K562 (cell line): ENCODE data around the gene PGAP3. TPM values are rescaled to one million over a fixed set of nuclear protein-coding genes. Genes with fewer than 3 reads are reported as not detected.

Experiments used
- ATAC-seq: fragments of 200-7000 bp; cut with Tn5 transposase; 3 replicates; pipeline ENCODE4 v1.9.1; 2020; ENCODE audit warnings: moderate library complexity
- BruUV-seq: library from RNA; stranded (reverse); fragments of 400-500 nt; replicated peaks from 2 replicates; lab custom pipeline; 2021; lab: Mats Ljungman, UMichigan
- CTCF ChIA-PET: fragments of 300-600 bp; formaldehyde crosslinking; extraction: SDS; loops from one replicate; lab custom pipeline; 2021; ENCODE audit warnings: low intra/inter-chr PET ratio; lab: Yijun Ruan, JAX
- POLR2A ChIA-PET: fragments of 300-600, 350-650 bp; sonication (Branson Sonifier 250); formaldehyde crosslinking; extraction: SDS; loops from one replicate; lab custom pipeline; 2021; ENCODE audit warnings: antibody characterized with exemption, inconsistent platforms; lab: Yijun Ruan, JAX
- DNase-seq, 4 experiments: peaks; one replicate each; pipeline versions ENCODE4 v3.0.0 to v3.0.0-alpha.2; 2011 to 2018; ENCODE audit warnings: low spot score in 3 of 4, mixed read lengths in 3 of 4; ENCODE audit errors: extremely low read depth in 1 of 4
- FAIRE-seq: peaks from 2 replicates; lab custom pipeline; 2011; peaks lifted over from hg19 to GRCh38; lab: Jason Lieb, UNC
- H2AFZ ChIP-seq: 2 replicates; pipeline ENCODE4 v1.6.0; 2011; ENCODE audit warnings: low read depth, low read length, control low read depth, inconsistent platforms
- H3K27ac ChIP-seq: fragments of 200-600 bp; 3 replicates; pipeline ENCODE4 v1.8.0; 2011; ENCODE audit warnings: low read depth, mild to moderate bottlenecking, control low read depth, inconsistent platforms, low read length, moderate library complexity, mixed read lengths; ENCODE audit errors: extremely low read depth
- H3K27me3 ChIP-seq, 2 experiments: fragments of 300-600 bp in 1 of 2; 2 replicates in 1 of 2; 3 replicates in 1 of 2; pipeline versions ENCODE4 v1.6.0 to v1.8.0; 2011; ENCODE audit warnings: inconsistent platforms in 2 of 2, low read length in 2 of 2, mild to moderate bottlenecking in 1 of 2, mixed read lengths in 1 of 2, moderate library complexity in 1 of 2; ENCODE audit not compliant: control insufficient read depth in 2 of 2, insufficient read depth in 2 of 2
- H3K36me3 ChIP-seq: fragments of 300-600 bp; 3 replicates; pipeline ENCODE4 v1.8.0; 2011; ENCODE audit warnings: mild to moderate bottlenecking, low read length, inconsistent platforms; ENCODE audit not compliant: control insufficient read depth, insufficient read depth
- H3K4me1 ChIP-seq, 2 experiments: fragments of 200-600 bp in 1 of 2; replicated peaks in 1 of 2; 2 replicates in 1 of 2; 3 replicates in 1 of 2; pipeline versions ENCODE4 v1.5.1 to v1.8.0; 2011; ENCODE audit warnings: inconsistent platforms in 2 of 2, low read length in 2 of 2, mild to moderate bottlenecking in 1 of 2, mixed read lengths in 1 of 2, moderate library complexity in 1 of 2; ENCODE audit not compliant: control insufficient read depth in 2 of 2, insufficient read depth in 2 of 2
- H3K4me2 ChIP-seq: 2 replicates; pipeline ENCODE4 v1.6.1; 2011; ENCODE audit warnings: low read length, control low read depth, inconsistent platforms, mixed read lengths; ENCODE audit not compliant: insufficient read depth
- H3K4me3 ChIP-seq: fragments of 200-600 bp; sonication (generic), shearing (Covaris generic); 2 replicates; pipeline ENCODE4 v1.5.1; 2016; ENCODE audit warnings: control low read depth, inconsistent platforms
- H3K79me2 ChIP-seq: fragments of 200-600 bp; 3 replicates; pipeline ENCODE4 v1.8.0; 2011; ENCODE audit warnings: low read length, inconsistent platforms; ENCODE audit not compliant: control insufficient read depth, insufficient read depth
- H3K9ac ChIP-seq, 2 experiments: 2 replicates each; pipeline versions ENCODE4 v1.6.0 to v1.6.1; 2011; ENCODE audit warnings: low read depth in 2 of 2, low read length in 2 of 2, control low read depth in 1 of 2, inconsistent platforms in 1 of 2, mild to moderate bottlenecking in 1 of 2, mixed read lengths in 1 of 2; ENCODE audit not compliant: insufficient read depth in 1 of 2
- H3K9me1 ChIP-seq: one replicate; pipeline ENCODE4 v1.6.0; 2011; ENCODE audit warnings: inconsistent platforms, mild to moderate bottlenecking, low read length, moderate library complexity; ENCODE audit not compliant: control insufficient read depth, insufficient read depth
- H3K9me3 ChIP-seq: replicated peaks from 2 replicates; pipeline ENCODE4 v1.5.1; 2011; ENCODE audit warnings: low read depth, low read length, inconsistent platforms; ENCODE audit not compliant: control insufficient read depth, insufficient read depth
- H4K20me1 ChIP-seq: replicated peaks from 2 replicates; pipeline ENCODE4 v1.6.1; 2011; ENCODE audit warnings: low read length, inconsistent platforms, mixed read lengths; ENCODE audit not compliant: control insufficient read depth, insufficient read depth
- HNRNPK ChIP-seq: fragments of 200-400 bp; formaldehyde crosslinking; IDR thresholded peaks from one replicate; pipeline ENCODE4 v1.6.1; 2018; ENCODE audit warnings: mild to moderate bottlenecking, low read depth, low read length; ENCODE audit not compliant: poor library complexity, severe bottlenecking
- ILK ChIP-seq: fragments of 450-650 bp; IDR thresholded peaks from 2 replicates; pipeline ENCODE4 v1.6.1; 2016; ENCODE audit warnings: missing genetic modification characterization, low read depth, mild to moderate bottlenecking, missing compliant biosample characterization, moderate library complexity, borderline replicate concordance
- KDM2B ChIP-seq: fragments of 250-450 bp; sonication (Bioruptor Pico); IDR thresholded peaks from 2 replicates; pipeline ENCODE4 v1.8.0; 2021; ENCODE audit warnings: mild to moderate bottlenecking, moderate library complexity
- NR1H2 ChIP-seq: sonication (generic); formaldehyde crosslinking; IDR thresholded peaks from 2 replicates; pipeline ENCODE4 v1.4.0; 2020; ENCODE audit warnings: mild to moderate bottlenecking, missing genetic modification reagents
- ZNF274 ChIP-seq: IDR thresholded peaks from 2 replicates; pipeline ENCODE4 v1.6.1; 2011; ENCODE audit warnings: low read depth, mild to moderate bottlenecking, low read length, moderate library complexity, borderline replicate concordance
- ZNF431 ChIP-seq: sonication (generic); formaldehyde crosslinking; IDR thresholded peaks from 2 replicates; pipeline ENCODE4 v1.8.0; 2022; ENCODE audit warnings: mild to moderate bottlenecking, missing genetic modification reagents
- WGBS: fragments of 100-300 bp; shearing (Covaris generic); methylation state at CpG from one replicate; pipeline ENCODE4 v1.1.6; 2016; ENCODE audit warnings: low coverage, mixed read lengths; ENCODE audit not compliant: insufficient coverage; ENCODE audit errors: missing lambda C conversion rate; 5-methylcytosine and 5-hydroxymethylcytosine counted together
- in situ Hi-C: fragments of 300-500 bp; cut with MboI; formaldehyde crosslinking; loops from 4 replicates; pipeline ENCODE4 v1.15.0; 2018; ENCODE audit warnings: inconsistent platforms, mixed read lengths
- intact Hi-C: fragments of 100-400 bp; cut with micrococcal nuclease; formaldehyde crosslinking; loops from 2 replicates; pipeline ENCODE4 v1.14.2; 2022
- polyA plus RNA-seq, 8 experiments: library from polyadenylated mRNA; depleted of rRNA in 4 of 8; stranded (reverse) in 5 of 8; unstranded in 3 of 8; fragments of >200 nt; fragmentation: Nextera tagmentation in 2 of 8; fragmentation: Illumina TruSeq in 1 of 8; extraction: Ambion mirVana in 2 of 8; extraction: Trizol in 1 of 8; gene quantifications; 2 replicates each; pipeline versions ENCODE4 v1.2.1 to v1.2.3, GENCODE V29; 2011 to 2014; ENCODE audit warnings: inconsistent platforms in 1 of 8, missing spikeins in 1 of 8
- total RNA-seq, 7 experiments: library from RNA; depleted of rRNA in 6 of 7; stranded (reverse); fragments of >200 nt in 6 of 7; fragmentation: Illumina TruSeq in 2 of 7; extraction: Trizol in 2 of 7; gene quantifications; 2 replicates each; pipeline versions ENCODE4 v1.2.1 to v1.2.3, GENCODE V29; 2011 to 2021; ENCODE audit warnings: low replicate concordance in 1 of 7
- TF ChIP-seq, protein P1 (sequence below): fragments of 250-450 bp; sonication (Bioruptor Pico); IDR thresholded peaks from 2 replicates; pipeline ENCODE4 v1.8.0; 2021; ENCODE audit warnings: mild to moderate bottlenecking, moderate library complexity

PGAP3 gene
- total and polyA plus RNA-seq, 9 of the 15 experiments (the other 6 are each of a cell fraction or from before 2014, with no cell fraction given) = 0.38 to 9.4 (median 4.5) TPM

GRCh38 chr17:39700148-39700987 lies 12.5 kb upstream of the PGAP3 start:
- H3K9me1 ChIP-seq = no peaks in the 10 kb centered on the region
- no peak for DNase-seq
- no TSS peak for BruUV-seq
- H4K20me1 ChIP-seq = no peaks in the 10 kb centered on the region
- H3K36me3 ChIP-seq = no peaks in the 10 kb centered on the region
- WGBS = 40% methylated on average over 34 of the region's 57 CpGs
- no peaks in the 10 kb centered on the region; a peak in 1 of 5 replicates for H3K27me3 ChIP-seq
- in situ Hi-C loops (no loop called here), intact Hi-C loops (no loop called here)
- no peak overlapping the region for H3K4me2 ChIP-seq
- H3K4me1 ChIP-seq = peaks cover 0 to 22% of the 10 kb centered on the region in 2 experiments; a peak in 3 of 5 replicates
- no peaks in the 10 kb centered on the region for H3K9me3 ChIP-seq
- TF ChIP-seq KDM2B (CRISPR knock-in tag) (no peak), HNRNPK (no peak), NR1H2 (CRISPR knock-in tag) (no peak), ILK (tag) (no peak), ZNF431 (CRISPR knock-in tag) (no peak), ZNF274 (no peak)
- TF ChIP-seq, protein P1, sequence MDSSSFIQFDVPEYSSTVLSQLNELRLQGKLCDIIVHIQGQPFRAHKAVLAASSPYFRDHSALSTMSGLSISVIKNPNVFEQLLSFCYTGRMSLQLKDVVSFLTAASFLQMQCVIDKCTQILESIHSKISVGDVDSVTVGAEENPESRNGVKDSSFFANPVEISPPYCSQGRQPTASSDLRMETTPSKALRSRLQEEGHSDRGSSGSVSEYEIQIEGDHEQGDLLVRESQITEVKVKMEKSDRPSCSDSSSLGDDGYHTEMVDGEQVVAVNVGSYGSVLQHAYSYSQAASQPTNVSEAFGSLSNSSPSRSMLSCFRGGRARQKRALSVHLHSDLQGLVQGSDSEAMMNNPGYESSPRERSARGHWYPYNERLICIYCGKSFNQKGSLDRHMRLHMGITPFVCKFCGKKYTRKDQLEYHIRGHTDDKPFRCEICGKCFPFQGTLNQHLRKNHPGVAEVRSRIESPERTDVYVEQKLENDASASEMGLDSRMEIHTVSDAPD = no peak
- TF ChIP-seq, all 486 proteins: peak for 0
- no peak for ATAC-seq
- FAIRE-seq = no peak
- Histone ChIP-seq H3K27ac (no peak overlapping the region), H2AFZ (no peak overlapping the region), H3K79me2 (no peaks in the 10 kb centered on the region), H3K4me3 (no peak overlapping the region), H3K9ac (no peak overlapping the region)
- CTCF ChIA-PET = no interaction called here
- POLR2A ChIA-PET = interaction anchor here (0.7 to 1.5 kb wide), 4 partner anchors 12 to 82 kb away, joined by 3 to 7 read pairs (median 4); no protein-coding TSS in a partner anchor
